A549 (cell line): ENCODE data around the gene CNTN5. TPM values are rescaled to one million over a fixed set of nuclear protein-coding genes. Genes with fewer than 3 reads are reported as not detected.

ENCODE experiments used
- ATAC-seq, 2 experiments: fragments of 200-7000 bp in 1 of 2; fragments of >200 bp in 1 of 2; cut with Nextera tagmentation in 1 of 2; cut with Tn5 transposase in 1 of 2; 3 replicates each; pipeline versions ENCODE4 v1.8.0 to v1.9.1; 2018 to 2020; ENCODE audit warnings: mild to moderate bottlenecking in 1 of 2, moderate library complexity in 1 of 2
- CTCF ChIA-PET: fragments of 300-600 bp; sonication (Branson Sonifier 250); formaldehyde crosslinking; extraction: SDS; loops from one replicate; lab custom pipeline; 2021; ENCODE audit warnings: antibody characterized with exemption, inconsistent platforms; lab: Yijun Ruan, JAX
- POLR2A ChIA-PET: fragments of 350-600 bp; formaldehyde crosslinking; extraction: SDS; loops from one replicate; lab custom pipeline; 2021; ENCODE audit warnings: antibody characterized with exemption, inconsistent platforms; lab: Yijun Ruan, JAX
- DNase-seq, 2 experiments: peaks; one replicate each; pipeline versions ENCODE4 v3.0.0 to v3.0.0-alpha.2; 2011 to 2016; ENCODE audit warnings: low read depth in 1 of 2, low spot score in 1 of 2
- FAIRE-seq: peaks from 2 replicates; lab custom pipeline; 2011; peaks lifted over from hg19 to GRCh38; lab: Jason Lieb, UNC
- H3K27ac ChIP-seq, 2 experiments: fragments of >200 bp; sonication (Bioruptor Twin); formaldehyde crosslinking; 3 replicates each; pipeline ENCODE4 v1.5.1; 2016 to 2017
- H3K4me1 ChIP-seq: fragments of >200 bp; sonication (Bioruptor Twin); formaldehyde crosslinking; 3 replicates; pipeline ENCODE4 v1.6.1; 2016
- H3K4me2 ChIP-seq: fragments of >200 bp; sonication (Bioruptor Twin); formaldehyde crosslinking; 3 replicates; pipeline ENCODE4 v1.6.1; 2016
- H3K4me3 ChIP-seq: fragments of >200 bp; sonication (Bioruptor Twin); formaldehyde crosslinking; 3 replicates; pipeline ENCODE4 v1.5.1; 2016
- H3K9me3 ChIP-seq: fragments of >200 bp; sonication (Bioruptor Twin); formaldehyde crosslinking; 3 replicates; pipeline ENCODE4 v1.6.1; 2016
- ATOH8 ChIP-seq: fragments of 250-450 bp; sonication (Bioruptor Pico); IDR thresholded peaks from 2 replicates; pipeline ENCODE4 v1.5.0; 2020; ENCODE audit warnings: low read depth, mild to moderate bottlenecking, moderate library complexity
- BHLHE40 ChIP-seq: IDR thresholded peaks from 2 replicates; pipeline ENCODE4 v1.6.1; 2012; ENCODE audit warnings: low read depth, low read length, inconsistent platforms
- CBX8 ChIP-seq: fragments of 200-600 bp; sonication (generic); IDR thresholded peaks from 2 replicates; pipeline ENCODE4 v1.6.1; 2016
- FOSB ChIP-seq: fragments of 250-450 bp; sonication (Bioruptor Pico); IDR thresholded peaks from 2 replicates; pipeline ENCODE4 v1.5.0; 2020; ENCODE audit warnings: mild to moderate bottlenecking, moderate library complexity
- GATA3 ChIP-seq: IDR thresholded peaks from 2 replicates; pipeline ENCODE4 v1.6.1; 2012; ENCODE audit warnings: borderline replicate concordance
- MAZ ChIP-seq: fragments of 150-350 bp; IDR thresholded peaks from 2 replicates; pipeline ENCODE4 v1.6.1; 2014; ENCODE audit warnings: antibody characterized with exemption, low read depth, low read length, borderline replicate concordance
- NFE2L2 ChIP-seq: fragments of 150-350 bp; conservative IDR thresholded peaks from 2 replicates; pipeline ENCODE4 v1.6.1; 2014; ENCODE audit warnings: low read length
- NR3C1 ChIP-seq: fragments of >200 bp; sonication (Bioruptor Twin); formaldehyde crosslinking; IDR thresholded peaks from 3 replicates; pipeline ENCODE4 v1.6.1; 2017
- PHF8 ChIP-seq: fragments of 200-600 bp; sonication (generic); IDR thresholded peaks from 2 replicates; pipeline ENCODE4 v1.6.1; 2016; ENCODE audit warnings: low read depth, mild to moderate bottlenecking, antibody characterized with exemption, moderate library complexity, borderline replicate concordance
- POLR2A ChIP-seq: IDR thresholded peaks from 2 replicates; pipeline ENCODE4 v1.6.1; 2012; ENCODE audit warnings: mild to moderate bottlenecking, low read length
- POLR2AphosphoS2 ChIP-seq: conservative IDR thresholded peaks from 2 replicates; pipeline ENCODE4 v1.6.1; 2012; ENCODE audit warnings: low read length, improper control_type of control experiment, inconsistent platforms
- RCOR1 ChIP-seq: fragments of 150-350 bp; IDR thresholded peaks from 2 replicates; pipeline ENCODE4 v1.6.1; 2014; ENCODE audit warnings: antibody characterized with exemption, low read length, low read depth
- ZC3H11A ChIP-seq: fragments of 450-650 bp; IDR thresholded peaks from 2 replicates; pipeline ENCODE4 v1.6.1; 2014; ENCODE audit warnings: antibody characterized with exemption, mild to moderate bottlenecking
- ZFP36 ChIP-seq: fragments of 450-650 bp; IDR thresholded peaks from 2 replicates; pipeline ENCODE4 v1.6.1; 2014; ENCODE audit warnings: borderline replicate concordance; ENCODE audit not compliant: partially characterized antibody
- ZNF302 ChIP-seq: fragments of 250-450 bp; sonication (Bioruptor Pico); IDR thresholded peaks from 2 replicates; pipeline ENCODE4 v1.9.0; 2021; ENCODE audit warnings: inconsistent platforms, mild to moderate bottlenecking, moderate library complexity
- WGBS: methylation state at CpG from one replicate; pipeline ENCODE4 v1.1.6; 2017; ENCODE audit errors: missing lambda C conversion rate; 5-methylcytosine and 5-hydroxymethylcytosine counted together
- polyA plus RNA-seq, 4 experiments: library from polyadenylated mRNA; depleted of rRNA in 3 of 4; stranded (reverse); fragments of >200 nt; fragmentation: RNase III in 1 of 4; extraction: RNeasy Plus Mini Kit Qiagen cat#74134 plus additional on column Dnase treatment in 1 of 4; gene quantifications; 2 replicates in 3 of 4; 3 replicates in 1 of 4; pipeline ENCODE4 v1.2.3, GENCODE V29; 2011 to 2017
- TF ChIP-seq, protein P1 (sequence below): fragments of 150-350 bp; IDR thresholded peaks from 2 replicates; pipeline ENCODE4 v1.6.1; 2014; ENCODE audit warnings: low read depth, mild to moderate bottlenecking, low read length
- TF ChIP-seq, protein P2 (sequence below): fragments of 200-600 bp; sonication (generic); IDR thresholded peaks from 2 replicates; pipeline ENCODE4 v1.6.1; 2016; ENCODE audit warnings: antibody characterized with exemption, mild to moderate bottlenecking, moderate library complexity

Gene CNTN5
- polyA plus RNA-seq, 2 of the 4 experiments (the other 2 are of a cell fraction) = 0.08 TPM; not detected in 1

DNA sequence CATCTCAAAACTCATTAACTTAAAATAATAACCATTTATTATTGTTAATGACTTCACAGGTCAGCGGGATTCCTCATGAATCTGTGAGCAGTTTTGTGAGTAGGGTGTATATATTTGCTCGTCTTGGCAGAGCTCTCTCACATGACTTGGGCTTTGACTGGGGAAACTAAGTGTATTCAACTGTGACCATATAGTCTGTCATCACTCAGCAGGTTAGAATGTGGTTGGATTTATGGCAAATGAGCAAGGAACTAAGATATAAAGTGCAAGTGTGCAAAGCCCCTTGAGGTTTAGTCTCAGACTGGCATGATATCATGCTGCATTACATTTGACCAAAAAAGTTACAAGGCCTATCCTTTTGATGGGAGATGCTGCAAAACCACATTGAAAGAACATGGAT is 254.8 kb downstream of the CNTN5 start (continued):
- TF ChIP-seq, protein P1, sequence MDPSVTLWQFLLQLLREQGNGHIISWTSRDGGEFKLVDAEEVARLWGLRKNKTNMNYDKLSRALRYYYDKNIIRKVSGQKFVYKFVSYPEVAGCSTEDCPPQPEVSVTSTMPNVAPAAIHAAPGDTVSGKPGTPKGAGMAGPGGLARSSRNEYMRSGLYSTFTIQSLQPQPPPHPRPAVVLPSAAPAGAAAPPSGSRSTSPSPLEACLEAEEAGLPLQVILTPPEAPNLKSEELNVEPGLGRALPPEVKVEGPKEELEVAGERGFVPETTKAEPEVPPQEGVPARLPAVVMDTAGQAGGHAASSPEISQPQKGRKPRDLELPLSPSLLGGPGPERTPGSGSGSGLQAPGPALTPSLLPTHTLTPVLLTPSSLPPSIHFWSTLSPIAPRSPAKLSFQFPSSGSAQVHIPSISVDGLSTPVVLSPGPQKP = no peak
- TF ChIP-seq NR3C1 (no peak), POLR2A (no peak)

DNA sequence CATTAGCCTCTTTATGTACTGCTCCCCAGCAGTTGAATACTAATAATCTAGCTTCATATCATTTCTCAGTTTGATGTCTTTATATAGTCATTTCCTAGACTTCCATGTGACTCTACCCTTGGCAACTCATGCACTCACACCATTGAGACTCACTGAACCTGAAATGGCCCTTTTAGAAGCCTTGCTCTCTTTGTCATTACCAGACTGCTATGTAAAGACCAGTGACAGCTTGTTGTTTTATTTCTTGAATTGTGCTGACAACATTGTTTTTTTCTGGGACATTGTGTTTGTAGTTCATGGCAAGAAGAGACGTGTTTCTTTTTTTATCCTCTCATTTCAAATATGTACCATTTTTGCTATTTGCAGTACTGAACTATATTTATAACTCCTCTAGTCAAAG is 256.5 kb downstream of the CNTN5 start:
- ATAC-seq (no peak), FAIRE-seq (no peak)
- CTCF ChIA-PET = no interaction called here
- H3K27ac ChIP-seq = no peak overlapping the region
- WGBS = 73% methylated on average over 1 of the region's 1 CpG
- no peaks in the 10 kb centered on the region for H3K9me3 ChIP-seq
- POLR2A ChIA-PET = no interaction called here
- no peak overlapping the region for H3K4me3 ChIP-seq
- TF ChIP-seq CBX8 = no peak
- TF ChIP-seq ZC3H11A = no peak
- TF ChIP-seq NFE2L2 = no peak
- TF ChIP-seq, all 56 proteins: peak for 0
- no peak for DNase-seq
- Histone ChIP-seq H3K4me2 (no peak overlapping the region), H3K4me1 (no peaks in the 10 kb centered on the region)

DNA sequence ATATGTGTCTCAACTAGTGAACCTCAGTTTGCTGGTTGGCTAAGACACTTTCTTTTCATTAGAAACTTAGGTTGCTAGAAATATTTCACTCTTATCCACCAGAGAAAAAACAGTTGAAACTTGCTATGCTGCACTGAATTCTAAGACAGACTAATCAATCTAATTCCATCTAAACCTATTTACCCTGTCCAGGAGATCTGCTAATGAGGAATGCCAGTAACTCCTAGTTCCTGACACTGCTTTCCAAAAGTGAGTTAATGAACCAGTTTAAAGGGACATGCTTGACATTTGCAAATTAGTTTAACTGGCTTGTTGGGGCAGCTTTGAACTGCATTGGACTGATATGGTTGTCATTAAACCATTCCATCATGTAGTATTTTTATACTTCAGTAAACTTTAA is 258.5 kb downstream of the CNTN5 start:
- FAIRE-seq = no peak
- POLR2A ChIA-PET = no interaction called here
- CTCF ChIA-PET = no interaction called here

More for the DNA sequence above, 258.5 kb downstream of the CNTN5 start:
- Histone ChIP-seq H3K4me2 (no peak overlapping the region), H3K4me3 (no peak overlapping the region), H3K4me1 (no peaks in the 10 kb centered on the region), H3K27ac (no peak overlapping the region), H3K9me3 (no peaks in the 10 kb centered on the region)
- ATAC-seq (no peak), DNase-seq (no peak)
- TF ChIP-seq FOSB (CRISPR knock-in tag) (no peak), ZNF302 (CRISPR knock-in tag) (no peak), POLR2AphosphoS2 (no peak), ZFP36 (no peak), RCOR1 (no peak), PHF8 (no peak), ATOH8 (CRISPR knock-in tag) (no peak), GATA3 (no peak), MAZ (no peak), BHLHE40 (no peak)
- TF ChIP-seq, protein P1 = no peak
- TF ChIP-seq, protein P2, sequence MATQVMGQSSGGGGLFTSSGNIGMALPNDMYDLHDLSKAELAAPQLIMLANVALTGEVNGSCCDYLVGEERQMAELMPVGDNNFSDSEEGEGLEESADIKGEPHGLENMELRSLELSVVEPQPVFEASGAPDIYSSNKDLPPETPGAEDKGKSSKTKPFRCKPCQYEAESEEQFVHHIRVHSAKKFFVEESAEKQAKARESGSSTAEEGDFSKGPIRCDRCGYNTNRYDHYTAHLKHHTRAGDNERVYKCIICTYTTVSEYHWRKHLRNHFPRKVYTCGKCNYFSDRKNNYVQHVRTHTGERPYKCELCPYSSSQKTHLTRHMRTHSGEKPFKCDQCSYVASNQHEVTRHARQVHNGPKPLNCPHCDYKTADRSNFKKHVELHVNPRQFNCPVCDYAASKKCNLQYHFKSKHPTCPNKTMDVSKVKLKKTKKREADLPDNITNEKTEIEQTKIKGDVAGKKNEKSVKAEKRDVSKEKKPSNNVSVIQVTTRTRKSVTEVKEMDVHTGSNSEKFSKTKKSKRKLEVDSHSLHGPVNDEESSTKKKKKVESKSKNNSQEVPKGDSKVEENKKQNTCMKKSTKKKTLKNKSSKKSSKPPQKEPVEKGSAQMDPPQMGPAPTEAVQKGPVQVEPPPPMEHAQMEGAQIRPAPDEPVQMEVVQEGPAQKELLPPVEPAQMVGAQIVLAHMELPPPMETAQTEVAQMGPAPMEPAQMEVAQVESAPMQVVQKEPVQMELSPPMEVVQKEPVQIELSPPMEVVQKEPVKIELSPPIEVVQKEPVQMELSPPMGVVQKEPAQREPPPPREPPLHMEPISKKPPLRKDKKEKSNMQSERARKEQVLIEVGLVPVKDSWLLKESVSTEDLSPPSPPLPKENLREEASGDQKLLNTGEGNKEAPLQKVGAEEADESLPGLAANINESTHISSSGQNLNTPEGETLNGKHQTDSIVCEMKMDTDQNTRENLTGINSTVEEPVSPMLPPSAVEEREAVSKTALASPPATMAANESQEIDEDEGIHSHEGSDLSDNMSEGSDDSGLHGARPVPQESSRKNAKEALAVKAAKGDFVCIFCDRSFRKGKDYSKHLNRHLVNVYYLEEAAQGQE = no peak
